A204.1 (cell line): ENCODE data around the gene POLN.
"Not testable (repeated sequence)": the region's sequence is repeated elsewhere in the genome, so short reads cannot be mapped to it uniquely, and the experiment has no call there.

Source experiments
- FAIRE-seq: peaks from 2 replicates; lab custom pipeline; 2012; peaks lifted over from hg19 to GRCh38; lab: Jason Lieb, UNC

The POLN gene

GRCh38 chr4:2040391-2041238, 201.3 kb downstream of the POLN start:
- FAIRE-seq = no peak

DNA sequence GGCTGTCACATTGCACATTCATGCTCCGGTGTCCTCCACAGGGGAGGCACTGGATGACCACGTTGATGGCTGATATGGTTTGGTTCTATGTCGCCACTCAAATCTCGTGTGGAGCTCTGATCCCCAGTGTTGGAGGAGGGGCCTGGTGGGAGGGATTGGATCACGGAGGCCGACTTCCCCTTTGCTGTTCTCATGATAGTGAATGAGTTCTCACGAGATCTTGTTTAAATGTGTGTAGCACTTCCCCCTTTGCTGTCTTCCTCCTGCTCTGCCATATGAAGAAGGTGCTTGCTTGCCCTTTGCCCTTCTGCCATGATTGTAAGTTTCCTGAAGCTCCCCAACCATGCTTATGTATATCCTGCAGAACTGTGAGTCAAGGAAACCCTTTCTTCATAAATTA, 205.1 kb downstream of the POLN start:
- FAIRE-seq = no peak

DNA sequence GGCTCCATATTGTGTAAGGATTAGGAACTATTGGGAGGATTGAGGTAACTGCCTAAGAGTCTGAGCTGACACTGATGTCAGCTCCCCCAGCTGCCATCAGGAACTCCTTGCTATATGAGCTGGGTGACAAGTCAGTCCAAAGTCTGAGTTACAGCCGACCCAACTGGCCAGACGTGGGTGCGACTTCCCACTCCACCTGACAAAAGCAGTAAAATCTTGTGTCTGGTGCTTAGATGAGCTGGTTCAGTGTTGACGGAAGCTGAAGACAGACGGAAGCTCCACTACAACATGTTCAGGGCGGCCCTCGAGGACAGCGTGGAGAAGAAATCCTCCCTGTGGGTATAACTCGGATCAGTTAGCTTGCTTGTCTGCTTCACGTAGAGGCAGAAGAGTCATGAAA, 205.6 kb downstream of the POLN start:
- FAIRE-seq = no peak

GRCh38 chr4:2031161-2031560, 210.8 kb downstream of the POLN start:
- FAIRE-seq = not testable (repeated sequence)

DNA sequence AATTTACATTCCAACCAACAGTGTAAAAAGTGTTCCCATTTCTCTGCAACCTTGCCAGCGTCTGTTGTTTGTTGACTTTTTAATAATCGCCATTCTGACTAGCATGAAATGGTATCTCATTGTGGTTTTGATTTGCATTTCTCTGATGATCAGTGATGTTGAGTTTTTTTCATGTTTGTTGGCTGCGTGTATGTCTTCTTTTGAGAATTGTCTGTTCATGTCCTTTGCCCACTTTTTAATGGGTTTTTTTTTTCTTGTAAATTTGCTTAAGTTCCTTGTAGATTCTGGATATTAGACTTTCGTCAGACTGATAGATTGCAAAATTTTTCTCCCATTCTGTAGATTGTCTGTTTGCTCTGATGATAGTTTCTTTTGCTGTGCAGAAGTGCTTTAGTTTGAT, 214.8 kb downstream of the POLN start:
- FAIRE-seq = not testable (repeated sequence)

DNA sequence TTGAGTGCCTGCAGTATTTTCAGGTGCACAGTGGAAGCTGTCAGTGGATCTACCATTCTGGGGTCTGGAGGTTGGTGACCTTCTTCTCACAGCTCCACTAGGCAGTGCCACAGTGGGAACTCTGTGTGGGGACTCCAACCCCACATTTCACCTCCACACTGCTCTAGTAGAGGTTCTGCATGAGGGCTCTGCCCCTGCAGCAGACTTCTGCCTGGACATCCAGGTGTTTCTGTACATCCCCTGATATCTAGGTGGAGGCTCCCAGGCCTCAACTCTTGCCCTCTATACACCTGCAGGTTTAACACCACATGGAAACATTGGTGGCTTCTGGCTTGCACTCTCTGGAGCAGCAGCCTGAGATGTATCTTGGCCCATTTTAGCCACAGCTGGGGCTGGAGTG, 216.1 kb downstream of the POLN start:
- no peak for FAIRE-seq

DNA sequence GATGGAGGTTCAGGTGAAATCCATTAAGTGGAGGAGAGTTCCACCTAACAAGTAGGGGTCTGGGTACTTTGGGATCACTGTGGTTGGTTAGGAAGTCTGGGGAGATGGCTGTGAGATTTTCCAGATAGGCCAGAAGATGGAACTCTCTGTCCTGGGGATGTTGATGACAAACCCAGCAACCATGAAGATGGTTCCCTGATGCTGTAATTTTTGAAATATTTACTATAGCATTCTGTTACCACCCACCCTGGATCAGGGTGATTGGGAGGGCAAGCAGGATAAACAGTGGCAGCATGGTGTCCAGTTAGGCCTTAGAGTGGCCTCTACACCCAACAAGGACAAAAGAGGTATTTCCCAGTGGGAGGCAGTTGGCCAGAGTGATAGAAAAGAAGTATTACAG, 217.2 kb downstream of the POLN start:
- FAIRE-seq = no peak
